ACHN (cell line): ENCODE results near the gene FNDC3B.
"Not testable (repeated sequence)": the region's sequence is repeated elsewhere in the genome, so short reads cannot be mapped to it uniquely, and the experiment has no call there.

Experiments
- DNase-seq: peaks from one replicate; pipeline ENCODE4 v3.0.0-alpha.2; 2015
- in situ Hi-C: cut with HindIII; loops from 2 replicates; pipeline ENCODE4 v1.10.0; 2017; ENCODE audit warnings: low sequenced_read_pairs, low pct_ligation_motif_present, low pct_unique_long_range_greater_than_20kb

The FNDC3B gene

GRCh38 chr3:172247525-172248274, 208.3 kb downstream of the FNDC3B start:
- in situ Hi-C loops = no loop called here
- no peak for DNase-seq

- in situ Hi-C loops = no loop called here
- no peak for DNase-seq
Measured at GRCh38 chr3:172249039-172249438, 209.7 kb downstream of the FNDC3B start.

GRCh38 chr3:172251211-172251610, 211.8 kb downstream of the FNDC3B start:
- DNase-seq = no peak
- in situ Hi-C loops = no loop called here

GRCh38 chr3:172253200-172253599, 213.8 kb downstream of the FNDC3B start:
- in situ Hi-C loops = no loop called here
- no peak for DNase-seq

- in situ Hi-C loops = no loop called here
- DNase-seq = no peak
Measured at GRCh38 chr3:172254542-172254941, 215.2 kb downstream of the FNDC3B start.

- DNase-seq, in situ Hi-C loops: not testable (repeated sequence)
Measured at GRCh38 chr3:172255321-172255720, 215.9 kb downstream of the FNDC3B start.

- DNase-seq = no peak
- in situ Hi-C loops = no loop called here
Measured at GRCh38 chr3:172256101-172256734, 216.8 kb downstream of the FNDC3B start.

GRCh38 chr3:172257648-172258400, 218.4 kb downstream of the FNDC3B start:
- in situ Hi-C loops = no loop called here
- peak; percentile 93 for DNase-seq

- in situ Hi-C loops = no loop called here
Measured at GRCh38 chr3:172258624-172259023, 219.2 kb downstream of the FNDC3B start.

GRCh38 chr3:172259111-172259541, 219.7 kb downstream of the FNDC3B start:
- in situ Hi-C loops = no loop called here
- no peak for DNase-seq

More at GRCh38 chr3:172258624-172259023, 219.2 kb downstream of the FNDC3B start:
- DNase-seq = peak; percentile 47

- in situ Hi-C loops = no loop called here
- DNase-seq = no peak
Measured at GRCh38 chr3:172259726-172260248, 220.4 kb downstream of the FNDC3B start.

- no peak for DNase-seq
- in situ Hi-C loops = no loop called here
Measured at GRCh38 chr3:172260381-172260780, 221.0 kb downstream of the FNDC3B start.

- no peak for DNase-seq
- in situ Hi-C loops = no loop called here
Measured at GRCh38 chr3:172261054-172261453, 221.7 kb downstream of the FNDC3B start.

- DNase-seq = no peak
- in situ Hi-C loops = no loop called here
Measured at GRCh38 chr3:172262991-172263608, 223.7 kb downstream of the FNDC3B start.

GRCh38 chr3:172263781-172264486, 224.6 kb downstream of the FNDC3B start:
- DNase-seq = no peak
- in situ Hi-C loops = no loop called here

- in situ Hi-C loops = no loop called here
- DNase-seq = no peak
Measured at GRCh38 chr3:172266103-172266502, 226.7 kb downstream of the FNDC3B start.

- in situ Hi-C loops = no loop called here
- no peak for DNase-seq
Measured at GRCh38 chr3:172268425-172268824, 229.0 kb downstream of the FNDC3B start.

GRCh38 chr3:172268868-172269267, 229.5 kb downstream of the FNDC3B start:
- in situ Hi-C loops = no loop called here
- DNase-seq = no peak
